A549 (cell line): ENCODE data around the gene TRPV2. TPM values are rescaled to one million over a fixed set of nuclear protein-coding genes. Genes with fewer than 3 reads are reported as not detected.

Experiments
- ATAC-seq, 2 experiments: fragments of 200-7000 bp in 1 of 2; fragments of >200 bp in 1 of 2; cut with Nextera tagmentation in 1 of 2; cut with Tn5 transposase in 1 of 2; 3 replicates each; pipeline versions ENCODE4 v1.8.0 to v1.9.1; 2018 to 2020; ENCODE audit warnings: mild to moderate bottlenecking in 1 of 2, moderate library complexity in 1 of 2
- CTCF ChIA-PET: fragments of 300-600 bp; sonication (Branson Sonifier 250); formaldehyde crosslinking; extraction: SDS; loops from one replicate; lab custom pipeline; 2021; ENCODE audit warnings: antibody characterized with exemption, inconsistent platforms; lab: Yijun Ruan, JAX
- POLR2A ChIA-PET: fragments of 350-600 bp; formaldehyde crosslinking; extraction: SDS; loops from one replicate; lab custom pipeline; 2021; ENCODE audit warnings: antibody characterized with exemption, inconsistent platforms; lab: Yijun Ruan, JAX
- DNase-seq, 2 experiments: peaks; one replicate each; pipeline versions ENCODE4 v3.0.0 to v3.0.0-alpha.2; 2011 to 2016; ENCODE audit warnings: low read depth in 1 of 2, low spot score in 1 of 2
- FAIRE-seq: peaks from 2 replicates; lab custom pipeline; 2011; peaks lifted over from hg19 to GRCh38; lab: Jason Lieb, UNC
- H3K27ac ChIP-seq, 2 experiments: fragments of >200 bp; sonication (Bioruptor Twin); formaldehyde crosslinking; 3 replicates each; pipeline ENCODE4 v1.5.1; 2016 to 2017
- H3K4me1 ChIP-seq: fragments of >200 bp; sonication (Bioruptor Twin); formaldehyde crosslinking; 3 replicates; pipeline ENCODE4 v1.6.1; 2016
- H3K4me2 ChIP-seq: fragments of >200 bp; sonication (Bioruptor Twin); formaldehyde crosslinking; 3 replicates; pipeline ENCODE4 v1.6.1; 2016
- H3K4me3 ChIP-seq: fragments of >200 bp; sonication (Bioruptor Twin); formaldehyde crosslinking; 3 replicates; pipeline ENCODE4 v1.5.1; 2016
- H3K9me3 ChIP-seq: fragments of >200 bp; sonication (Bioruptor Twin); formaldehyde crosslinking; 3 replicates; pipeline ENCODE4 v1.6.1; 2016
- CEBPB ChIP-seq, 2 experiments: fragments of >200 bp in 1 of 2; sonication (Bioruptor Twin) in 1 of 2; formaldehyde crosslinking in 1 of 2; IDR thresholded peaks; 2 replicates each; pipeline ENCODE4 v1.6.1; 2012 to 2016
- CHD2 ChIP-seq: fragments of 150-350 bp; IDR thresholded peaks from 2 replicates; pipeline ENCODE4 v1.6.1; 2014; ENCODE audit warnings: low read length; ENCODE audit not compliant: partially characterized antibody
- CHD4 ChIP-seq: fragments of 200-600 bp; sonication (generic); IDR thresholded peaks from 2 replicates; pipeline ENCODE4 v1.6.1; 2016; ENCODE audit warnings: antibody characterized with exemption, mild to moderate bottlenecking, borderline replicate concordance
- EHF ChIP-seq: fragments of 250-450 bp; sonication (Bioruptor Pico); IDR thresholded peaks from 2 replicates; pipeline ENCODE4 v1.5.0; 2020; ENCODE audit warnings: mild to moderate bottlenecking
- EHMT2 ChIP-seq: fragments of 200-600 bp; sonication (generic); IDR thresholded peaks from 2 replicates; pipeline ENCODE4 v1.6.1; 2016; ENCODE audit warnings: antibody characterized with exemption, low read depth, mild to moderate bottlenecking, moderate library complexity
- ESRRA ChIP-seq: fragments of 150-350 bp; IDR thresholded peaks from 2 replicates; pipeline ENCODE4 v1.6.1; 2014; ENCODE audit warnings: mild to moderate bottlenecking, low read length, borderline replicate concordance
- FOSB ChIP-seq: fragments of 250-450 bp; sonication (Bioruptor Pico); IDR thresholded peaks from 2 replicates; pipeline ENCODE4 v1.5.0; 2020; ENCODE audit warnings: mild to moderate bottlenecking, moderate library complexity
- FOSL2 ChIP-seq, 2 experiments: fragments of 450-650 bp in 1 of 2; fragments of >200 bp in 1 of 2; sonication (Bioruptor Twin) in 1 of 2; formaldehyde crosslinking; IDR thresholded peaks; 2 replicates each; pipeline versions ENCODE4 v1.5.0 to v1.6.1; 2016 to 2020; ENCODE audit warnings: mild to moderate bottlenecking in 1 of 2, moderate library complexity in 1 of 2
- GATA3 ChIP-seq: IDR thresholded peaks from 2 replicates; pipeline ENCODE4 v1.6.1; 2012; ENCODE audit warnings: borderline replicate concordance
- HDAC2 ChIP-seq: fragments of 200-600 bp; sonication (generic); IDR thresholded peaks from 2 replicates; pipeline ENCODE4 v1.6.1; 2016
- HOXA7 ChIP-seq: fragments of 250-450 bp; sonication (Bioruptor Pico); IDR thresholded peaks from 2 replicates; pipeline ENCODE4 v1.5.0; 2020; ENCODE audit warnings: mild to moderate bottlenecking, moderate library complexity
- HOXB13 ChIP-seq: fragments of 250-450 bp; sonication (Bioruptor Pico); IDR thresholded peaks from 2 replicates; pipeline ENCODE4 v1.5.0; 2020; ENCODE audit warnings: low read depth, mild to moderate bottlenecking, moderate library complexity
- HOXB5 ChIP-seq: fragments of 250-450 bp; sonication (Bioruptor Pico); IDR thresholded peaks from 2 replicates; pipeline ENCODE4 v1.5.0; 2020; ENCODE audit warnings: mild to moderate bottlenecking, moderate library complexity
- JUN ChIP-seq, 2 experiments: fragments of >200 bp; sonication (Bioruptor Twin); formaldehyde crosslinking; IDR thresholded peaks; 2 replicates in 1 of 2; 3 replicates in 1 of 2; pipeline ENCODE4 v1.6.1; 2016 to 2017
- MAZ ChIP-seq: fragments of 150-350 bp; IDR thresholded peaks from 2 replicates; pipeline ENCODE4 v1.6.1; 2014; ENCODE audit warnings: antibody characterized with exemption, low read depth, low read length, borderline replicate concordance
- NFE2L2 ChIP-seq: fragments of 150-350 bp; conservative IDR thresholded peaks from 2 replicates; pipeline ENCODE4 v1.6.1; 2014; ENCODE audit warnings: low read length
- NR3C1 ChIP-seq: fragments of >200 bp; sonication (Bioruptor Twin); formaldehyde crosslinking; IDR thresholded peaks from 3 replicates; pipeline ENCODE4 v1.6.1; 2017
- PHF8 ChIP-seq: fragments of 200-600 bp; sonication (generic); IDR thresholded peaks from 2 replicates; pipeline ENCODE4 v1.6.1; 2016; ENCODE audit warnings: low read depth, mild to moderate bottlenecking, antibody characterized with exemption, moderate library complexity, borderline replicate concordance
- POLR2AphosphoS2 ChIP-seq: conservative IDR thresholded peaks from 2 replicates; pipeline ENCODE4 v1.6.1; 2012; ENCODE audit warnings: low read length, improper control_type of control experiment, inconsistent platforms
- RARB ChIP-seq: fragments of 250-450 bp; sonication (Bioruptor Pico); IDR thresholded peaks from 2 replicates; pipeline ENCODE4 v1.8.0; 2021; ENCODE audit warnings: mild to moderate bottlenecking, moderate library complexity
- RFX5 ChIP-seq: fragments of 450-650 bp; IDR thresholded peaks from 2 replicates; pipeline ENCODE4 v1.7.1; 2014; ENCODE audit warnings: antibody characterized with exemption, mild to moderate bottlenecking, moderate library complexity
- RNF2 ChIP-seq: fragments of 200-600 bp; sonication (generic); IDR thresholded peaks from 2 replicates; pipeline ENCODE4 v1.6.1; 2016; ENCODE audit warnings: low read depth, mild to moderate bottlenecking, antibody characterized with exemption, moderate library complexity, borderline replicate concordance
- SMC3 ChIP-seq: fragments of >200 bp; sonication (Bioruptor Twin); formaldehyde crosslinking; IDR thresholded peaks from 3 replicates; pipeline ENCODE4 v1.6.1; 2018; ENCODE audit warnings: inconsistent platforms
- TFCP2L1 ChIP-seq: fragments of 250-450 bp; sonication (Bioruptor Pico); IDR thresholded peaks from 2 replicates; pipeline ENCODE4 v1.5.0; 2021; ENCODE audit warnings: mild to moderate bottlenecking
- TP53 ChIP-seq: fragments of 250-450 bp; sonication (Bioruptor Pico); IDR thresholded peaks from 2 replicates; pipeline ENCODE4 v1.5.0; 2021; ENCODE audit warnings: mild to moderate bottlenecking, moderate library complexity
- ZC3H11A ChIP-seq: fragments of 450-650 bp; IDR thresholded peaks from 2 replicates; pipeline ENCODE4 v1.6.1; 2014; ENCODE audit warnings: antibody characterized with exemption, mild to moderate bottlenecking
- ZNF302 ChIP-seq: fragments of 250-450 bp; sonication (Bioruptor Pico); IDR thresholded peaks from 2 replicates; pipeline ENCODE4 v1.9.0; 2021; ENCODE audit warnings: inconsistent platforms, mild to moderate bottlenecking, moderate library complexity
- WGBS: methylation state at CpG from one replicate; pipeline ENCODE4 v1.1.6; 2017; ENCODE audit errors: missing lambda C conversion rate; 5-methylcytosine and 5-hydroxymethylcytosine counted together
- polyA plus RNA-seq, 4 experiments: library from polyadenylated mRNA; depleted of rRNA in 3 of 4; stranded (reverse); fragments of >200 nt; fragmentation: RNase III in 1 of 4; extraction: RNeasy Plus Mini Kit Qiagen cat#74134 plus additional on column Dnase treatment in 1 of 4; gene quantifications; 2 replicates in 3 of 4; 3 replicates in 1 of 4; pipeline ENCODE4 v1.2.3, GENCODE V29; 2011 to 2017
- TF ChIP-seq, protein P1 (sequence below): fragments of 150-350 bp; IDR thresholded peaks from 2 replicates; pipeline ENCODE4 v1.6.1; 2014; ENCODE audit warnings: low read depth, mild to moderate bottlenecking, low read length
- TF ChIP-seq, protein P2 (sequence below): fragments of >200 bp; sonication (Bioruptor Twin); formaldehyde crosslinking; IDR thresholded peaks from 3 replicates; pipeline ENCODE4 v1.6.1; 2016
- TF ChIP-seq, protein P3 (sequence below): IDR thresholded peaks from 2 replicates; pipeline ENCODE4 v1.6.1; 2012
- TF ChIP-seq, protein P4 (sequence below): fragments of >200 bp; sonication (Bioruptor Twin); formaldehyde crosslinking; IDR thresholded peaks from 3 replicates; pipeline ENCODE4 v1.5.1; 2016
- TF ChIP-seq, protein P5 (sequence below): IDR thresholded peaks from 2 replicates; pipeline ENCODE4 v1.6.1; 2012
- TF ChIP-seq, protein P6 (sequence below): fragments of >200 bp; sonication (Bioruptor Twin); formaldehyde crosslinking; IDR thresholded peaks from 2 replicates; pipeline ENCODE4 v1.6.1; 2016

Gene TRPV2
- polyA plus RNA-seq, 2 of the 4 experiments (the other 2 are of a cell fraction) = 0.31 to 0.61 TPM

DNA sequence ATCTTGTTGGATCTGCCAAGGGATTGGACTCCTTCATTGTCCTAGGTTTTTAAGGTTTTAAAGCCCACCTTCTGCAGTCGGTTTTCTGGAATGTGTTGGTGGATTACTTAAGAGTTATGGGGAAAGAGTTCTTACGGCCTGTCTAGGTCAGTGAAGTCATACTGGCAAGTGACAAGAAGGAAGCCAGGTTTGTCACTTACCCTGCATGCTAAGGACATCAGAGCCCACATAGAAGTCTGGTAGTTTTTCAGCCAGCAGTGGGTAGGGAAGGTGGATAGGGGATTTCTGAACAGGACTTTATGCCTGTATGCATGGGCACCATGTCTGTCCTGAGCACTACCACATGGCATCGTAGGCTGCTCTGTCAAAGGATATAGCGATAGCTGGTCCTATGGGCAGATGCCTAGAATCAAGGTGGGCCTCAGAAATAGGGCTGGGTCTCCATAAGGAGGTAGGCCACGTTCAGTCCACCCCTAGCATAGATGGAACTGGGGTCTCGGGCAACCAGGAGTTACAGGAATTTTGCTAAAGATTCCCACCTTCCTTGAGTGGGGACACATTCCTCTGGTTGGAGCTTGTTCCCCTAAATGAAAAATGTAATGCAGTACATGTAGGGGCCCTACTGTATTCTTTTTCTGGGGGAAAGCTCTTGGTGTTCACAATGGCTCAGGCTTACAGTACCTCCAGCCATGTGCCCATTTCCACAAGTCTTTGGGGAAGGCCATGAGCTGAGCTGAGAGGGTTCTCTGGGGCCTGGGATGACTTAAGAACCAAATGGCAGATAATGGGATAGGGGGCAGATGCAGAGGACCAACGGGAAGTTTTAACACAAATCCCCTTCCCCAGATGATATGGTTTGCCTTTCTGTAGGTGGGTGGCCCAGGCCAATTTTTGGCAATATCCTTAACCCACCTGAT, 27.5 kb downstream of the TRPV2 start:
- no peak for FAIRE-seq
- ChIA-PET POLR2A (interaction anchor here (2.0 to 2.3 kb wide), 2 partner anchors 62 to 157 kb away, joined by 11 to 15 read pairs; partner anchors contain the start of gene UBB), CTCF (interaction anchor here (0.9 to 29.8 kb wide), 8 partner anchors 11 to 79 kb away, joined by 3 to 589 read pairs (median 6); no protein-coding TSS in a partner anchor)
- Histone ChIP-seq H3K4me1 (peaks cover 53% of the 10 kb centered on the region), H3K4me2 (peak overlapping the region; percentile 75), H3K4me3 (peak overlapping the region; percentile 75; the same call in 2 of the 3 replicates), H3K27ac (peak overlapping the region; percentile 90 to 99; a peak in 4 of 6 replicates), H3K9me3 (no peaks in the 10 kb centered on the region)
- ATAC-seq = no peak
- TF ChIP-seq, protein P1, sequence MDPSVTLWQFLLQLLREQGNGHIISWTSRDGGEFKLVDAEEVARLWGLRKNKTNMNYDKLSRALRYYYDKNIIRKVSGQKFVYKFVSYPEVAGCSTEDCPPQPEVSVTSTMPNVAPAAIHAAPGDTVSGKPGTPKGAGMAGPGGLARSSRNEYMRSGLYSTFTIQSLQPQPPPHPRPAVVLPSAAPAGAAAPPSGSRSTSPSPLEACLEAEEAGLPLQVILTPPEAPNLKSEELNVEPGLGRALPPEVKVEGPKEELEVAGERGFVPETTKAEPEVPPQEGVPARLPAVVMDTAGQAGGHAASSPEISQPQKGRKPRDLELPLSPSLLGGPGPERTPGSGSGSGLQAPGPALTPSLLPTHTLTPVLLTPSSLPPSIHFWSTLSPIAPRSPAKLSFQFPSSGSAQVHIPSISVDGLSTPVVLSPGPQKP = no peak
- TF ChIP-seq FOSB (CRISPR knock-in tag) (peak; percentile 85), GATA3 (peak; percentile 17; the same call in 1 of the 2 replicates), ESRRA (no peak), POLR2AphosphoS2 (peak; percentile 81; the same call in 1 of the 2 replicates), SMC3 (no peak), PHF8 (no peak), RARB (CRISPR knock-in tag) (peak; percentile 56; the same call in 1 of the 2 replicates), EHMT2 (no peak), CHD2 (no peak), NR3C1 (no peak), HDAC2 (no peak), TFCP2L1 (peak; percentile 45), HOXB13 (0 out of 2 replicates have a peak, but pooled peaks have one; percentile 20), ZC3H11A (no peak), ZNF302 (no peak), MAZ (no peak), CEBPB (IDR thresholded peaks at IDR 0.05) (no peak), JUN (IDR thresholded peaks at IDR 0.05) (peak; percentile 10 to 45; a peak in 1 of 5 replicates), NFE2L2 (no peak), CHD4 (no peak), EHF (CRISPR knock-in tag) (peak; percentile 37; the same call in 1 of the 2 replicates), TP53 (peak; percentile 7; the same call in 1 of the 2 replicates), HOXA7 (CRISPR knock-in tag) (peak; percentile 91), RNF2 (no peak), HOXB5 (CRISPR knock-in tag) (0 out of 2 replicates have a peak, but pooled peaks have one; percentile 24), RFX5 (no peak), FOSL2 (IDR thresholded peaks at IDR 0.05) (no peak), FOSL2 (CRISPR knock-in tag; IDR thresholded peaks at IDR 0.05) (peak; percentile 3; the same call in 1 of the 2 replicates)
- TF ChIP-seq, protein P2, sequence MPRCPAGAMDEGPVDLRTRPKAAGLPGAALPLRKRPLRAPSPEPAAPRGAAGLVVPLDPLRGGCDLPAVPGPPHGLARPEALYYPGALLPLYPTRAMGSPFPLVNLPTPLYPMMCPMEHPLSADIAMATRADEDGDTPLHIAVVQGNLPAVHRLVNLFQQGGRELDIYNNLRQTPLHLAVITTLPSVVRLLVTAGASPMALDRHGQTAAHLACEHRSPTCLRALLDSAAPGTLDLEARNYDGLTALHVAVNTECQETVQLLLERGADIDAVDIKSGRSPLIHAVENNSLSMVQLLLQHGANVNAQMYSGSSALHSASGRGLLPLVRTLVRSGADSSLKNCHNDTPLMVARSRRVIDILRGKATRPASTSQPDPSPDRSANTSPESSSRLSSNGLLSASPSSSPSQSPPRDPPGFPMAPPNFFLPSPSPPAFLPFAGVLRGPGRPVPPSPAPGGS = no peak; the same call in 2 of the 3 replicates
- TF ChIP-seq, protein P3, sequence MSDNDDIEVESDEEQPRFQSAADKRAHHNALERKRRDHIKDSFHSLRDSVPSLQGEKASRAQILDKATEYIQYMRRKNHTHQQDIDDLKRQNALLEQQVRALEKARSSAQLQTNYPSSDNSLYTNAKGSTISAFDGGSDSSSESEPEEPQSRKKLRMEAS = peak; percentile 24; the same call in 1 of the 2 replicates
- TF ChIP-seq, protein P4, sequence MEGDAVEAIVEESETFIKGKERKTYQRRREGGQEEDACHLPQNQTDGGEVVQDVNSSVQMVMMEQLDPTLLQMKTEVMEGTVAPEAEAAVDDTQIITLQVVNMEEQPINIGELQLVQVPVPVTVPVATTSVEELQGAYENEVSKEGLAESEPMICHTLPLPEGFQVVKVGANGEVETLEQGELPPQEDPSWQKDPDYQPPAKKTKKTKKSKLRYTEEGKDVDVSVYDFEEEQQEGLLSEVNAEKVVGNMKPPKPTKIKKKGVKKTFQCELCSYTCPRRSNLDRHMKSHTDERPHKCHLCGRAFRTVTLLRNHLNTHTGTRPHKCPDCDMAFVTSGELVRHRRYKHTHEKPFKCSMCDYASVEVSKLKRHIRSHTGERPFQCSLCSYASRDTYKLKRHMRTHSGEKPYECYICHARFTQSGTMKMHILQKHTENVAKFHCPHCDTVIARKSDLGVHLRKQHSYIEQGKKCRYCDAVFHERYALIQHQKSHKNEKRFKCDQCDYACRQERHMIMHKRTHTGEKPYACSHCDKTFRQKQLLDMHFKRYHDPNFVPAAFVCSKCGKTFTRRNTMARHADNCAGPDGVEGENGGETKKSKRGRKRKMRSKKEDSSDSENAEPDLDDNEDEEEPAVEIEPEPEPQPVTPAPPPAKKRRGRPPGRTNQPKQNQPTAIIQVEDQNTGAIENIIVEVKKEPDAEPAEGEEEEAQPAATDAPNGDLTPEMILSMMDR = no peak
- TF ChIP-seq, protein P5, sequence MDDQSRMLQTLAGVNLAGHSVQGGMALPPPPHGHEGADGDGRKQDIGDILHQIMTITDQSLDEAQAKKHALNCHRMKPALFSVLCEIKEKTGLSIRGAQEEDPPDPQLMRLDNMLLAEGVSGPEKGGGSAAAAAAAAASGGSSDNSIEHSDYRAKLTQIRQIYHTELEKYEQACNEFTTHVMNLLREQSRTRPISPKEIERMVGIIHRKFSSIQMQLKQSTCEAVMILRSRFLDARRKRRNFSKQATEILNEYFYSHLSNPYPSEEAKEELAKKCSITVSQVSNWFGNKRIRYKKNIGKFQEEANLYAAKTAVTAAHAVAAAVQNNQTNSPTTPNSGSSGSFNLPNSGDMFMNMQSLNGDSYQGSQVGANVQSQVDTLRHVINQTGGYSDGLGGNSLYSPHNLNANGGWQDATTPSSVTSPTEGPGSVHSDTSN = 0 out of 2 replicates have a peak, but pooled peaks have one; percentile 18
- TF ChIP-seq, protein P6, sequence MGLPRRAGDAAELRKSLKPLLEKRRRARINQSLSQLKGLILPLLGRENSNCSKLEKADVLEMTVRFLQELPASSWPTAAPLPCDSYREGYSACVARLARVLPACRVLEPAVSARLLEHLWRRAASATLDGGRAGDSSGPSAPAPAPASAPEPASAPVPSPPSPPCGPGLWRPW = no peak
- DNase-seq = no peak
- 76% methylated on average over 7 of the region's 7 CpGs for WGBS
